CD4-positive, alpha-beta T cell (primary cell): ENCODE measurements around the gene EXOC8. TPM values are rescaled to one million over a fixed set of nuclear protein-coding genes. Genes with fewer than 3 reads are reported as not detected.
A peak's percentile ranks its signal among the peaks of the same experiment; 100 is the strongest.

Source experiments
- ATAC-seq: fragments of 200-7000 bp; cut with Tn5 transposase; one replicate; pipeline ENCODE4 v1.10.0; 2022; ENCODE audit warnings: mild to moderate bottlenecking; ENCODE audit not compliant: poor library complexity
- CTCF ChIA-PET: fragments of 350-600 bp; sonication (Branson Sonifier 250); formaldehyde crosslinking; loops from one replicate; lab custom pipeline; 2021; ENCODE audit warnings: antibody characterized with exemption, inconsistent platforms; lab: Charles Lee
- POLR2A ChIA-PET: fragments of 350-600 bp; sonication (Branson Sonifier 250); formaldehyde crosslinking; loops from one replicate; lab custom pipeline; 2021; ENCODE audit warnings: antibody characterized with exemption, inconsistent platforms; lab: Charles Lee
- DNase-seq, 14 experiments: peaks; one replicate each; pipeline ENCODE4 v3.0.0-alpha.2; 2013 to 2020; ENCODE audit warnings: mixed read lengths in 2 of 14
- H3K27ac ChIP-seq, 2 donors: one replicate each; pipeline versions ENCODE4 v1.5.1 to v1.7.0; 2013; ENCODE audit warnings: low read length in 2 of 2, low read depth in 1 of 2, mild to moderate bottlenecking in 1 of 2
- H3K27me3 ChIP-seq, 2 experiments: 1 replicate in 1 of 2; 2 replicates in 1 of 2; pipeline versions ENCODE4 v1.6.1 to v1.7.0; 2013; ENCODE audit warnings: low read length in 2 of 2, control low read depth in 1 of 2, mild to moderate bottlenecking in 1 of 2, moderate library complexity in 1 of 2; ENCODE audit not compliant: insufficient read depth in 2 of 2, control insufficient read depth in 1 of 2
- H3K36me3 ChIP-seq: one replicate; pipeline ENCODE4 v1.6.1; 2013; ENCODE audit warnings: low read length, control low read depth; ENCODE audit not compliant: insufficient read depth
- H3K4me1 ChIP-seq: one replicate; pipeline ENCODE4 v1.6.1; 2013; ENCODE audit warnings: low read length, control low read depth; ENCODE audit not compliant: insufficient read depth
- H3K4me3 ChIP-seq: one replicate; pipeline ENCODE4 v1.5.1; 2013; ENCODE audit warnings: mild to moderate bottlenecking, low read length, moderate library complexity
- H3K9me3 ChIP-seq, 2 experiments: 1 replicate in 1 of 2; 2 replicates in 1 of 2; pipeline versions ENCODE4 v1.6.1 to v1.7.0; 2013; ENCODE audit warnings: low read length in 2 of 2, mild to moderate bottlenecking in 2 of 2, control low read depth in 1 of 2, moderate library complexity in 1 of 2; ENCODE audit not compliant: control insufficient read depth in 1 of 2, insufficient read depth in 1 of 2
- H3K27ac Mint-ChIP-seq: one replicate; pipeline ENCODE4 v1.8.0; 2020; ENCODE audit warnings: mixed read lengths
- H3K27me3 Mint-ChIP-seq: one replicate; pipeline ENCODE4 v1.8.0; 2021; ENCODE audit warnings: mixed read lengths
- H3K36me3 Mint-ChIP-seq: one replicate; pipeline ENCODE4 v1.8.0; 2021; ENCODE audit warnings: low read depth, mixed read lengths
- H3K4me1 Mint-ChIP-seq: one replicate; pipeline ENCODE4 v1.8.0; 2021; ENCODE audit warnings: low read depth, mixed read lengths
- H3K4me3 Mint-ChIP-seq: one replicate; pipeline ENCODE4 v1.8.0; 2020; ENCODE audit warnings: mild to moderate bottlenecking, mixed read lengths
- H3K9me3 Mint-ChIP-seq: one replicate; pipeline ENCODE4 v1.8.0; 2020; ENCODE audit warnings: mixed read lengths
- CTCF ChIP-seq: fragments of 200-600 bp; IDR thresholded peaks from one replicate; pipeline ENCODE4 v1.8.0; 2022; ENCODE audit warnings: antibody characterized with exemption, mild to moderate bottlenecking
- intact Hi-C, 2 experiments: fragments of 100-400 bp; cut with DNase I in 1 of 2; cut with micrococcal nuclease in 1 of 2; formaldehyde crosslinking; loops; one replicate each; pipeline versions ENCODE4 v1.15.1 to v1.9.0; 2023 to 2025; cut with DNase I, micrococcal nuclease
- polyA plus RNA-seq, 2 donors: library from polyadenylated mRNA; unstranded; fragments of 120-200 nt; gene quantifications; one replicate each; pipeline ENCODE4 v1.2.1, GENCODE V29; 2013
- total RNA-seq, 174 experiments: library from RNA in 2 of 174; stranded (reverse) in 2 of 174; gene quantifications; one replicate each; pipeline ENCODE4 v1.2.3 and lab custom pipeline; 2021 to 2026

Gene EXOC8
- total RNA-seq (10 to 100 TPM; 28.0 to 31.9 TPM), total RNA-seq (lab: John Stamatoyannopoulos, UW) (39.1 to 138 (median 102) reads per million in 172 experiments)
- 13.9 TPM for polyA plus RNA-seq (2013, experiment 1 of 2)
- 16.1 TPM for polyA plus RNA-seq (2013, experiment 2 of 2)

- peaks cover 47% of the 10 kb centered on the region for H3K4me1 ChIP-seq
- H3K27me3 ChIP-seq = no peaks in the 10 kb centered on the region
- Mint-ChIP-seq H3K36me3 (peaks cover 88% of the 10 kb centered on the region), H3K27ac (peak within 1 kb of the TSS; percentile 100), H3K4me1 (peaks cover 76% of the 10 kb centered on the region), H3K4me3 (peak within 1 kb of the TSS; percentile 99), H3K27me3 (peaks cover 5% of the 10 kb centered on the region), H3K9me3 (peaks cover 5% of the 10 kb centered on the region)
- peak within 1 kb of the TSS; percentile 98 to 100 for H3K27ac ChIP-seq
- peak; percentile 33 for TF ChIP-seq CTCF
- intact Hi-C loops = loop anchor here (1.0 to 10.0 kb wide), 8 partner anchors 85 to 695 kb away; partner anchors contain the start of genes EGLN1 (in 2 of the 2), GNPAT (in 2 of the 2), TSNAX (in 2 of the 2) and ARV1 (in 1 of the 2)
- H3K36me3 ChIP-seq = peaks cover 12% of the 10 kb centered on the region
- peak; percentile 75 for ATAC-seq
- CTCF ChIA-PET = interaction anchor here (1.0 kb wide), 1 partner anchor 20 kb away, joined by 3 read pairs; no protein-coding TSS in a partner anchor
- H3K9me3 ChIP-seq = peaks cover 0 to 15% of the 10 kb centered on the region in 2 experiments
- POLR2A ChIA-PET = interaction anchor here (0.6 to 2.9 kb wide), 30 partner anchors 9 to 1829 kb away, joined by 3 to 56 read pairs (median 5); partner anchors contain the start of genes ARV1, COG2, DISC1 and EGLN1
- peak; percentile 95 to 99 (median 96) for DNase-seq
- H3K4me3 ChIP-seq = peak within 1 kb of the TSS; percentile 97
These were observed at the start of gene EXOC8 for GRCh38 chr1:231337472-231338269. EXOC8 (minus strand) TSS chr1:231337852; CDS start chr1:231337745, 107 bp downstream.

GRCh38 chr1:231386466-231386865 lies 48.8 kb upstream of the EXOC8 start:
- H3K36me3 ChIP-seq = no peaks in the 10 kb centered on the region
- no peaks in the 10 kb centered on the region for H3K9me3 ChIP-seq
- no peak overlapping the region for H3K4me3 ChIP-seq
- intact Hi-C loops = no loop called here
- H3K27ac Mint-ChIP-seq = no peak overlapping the region
- peaks cover 4% of the 10 kb centered on the region for H3K4me1 ChIP-seq
- no peaks in the 10 kb centered on the region for H3K27me3 ChIP-seq
- H3K27me3 Mint-ChIP-seq = no peaks in the 10 kb centered on the region
- no peaks in the 10 kb centered on the region for H3K36me3 Mint-ChIP-seq
- H3K9me3 Mint-ChIP-seq = no peaks in the 10 kb centered on the region
- no peak overlapping the region for H3K4me3 Mint-ChIP-seq
- H3K4me1 Mint-ChIP-seq = peaks cover 51% of the 10 kb centered on the region
- ChIA-PET CTCF (interaction anchor here (1.0 kb wide), 1 partner anchor 16 kb away, joined by 3 read pairs; no protein-coding TSS in a partner anchor), POLR2A (no interaction called here)
- TF ChIP-seq CTCF = no peak
- no peak overlapping the region for H3K27ac ChIP-seq
- ATAC-seq (no peak), DNase-seq (no peak)

- Histone ChIP-seq H3K27ac (no peak overlapping the region), H3K9me3 (no peaks in the 10 kb centered on the region), H3K36me3 (no peaks in the 10 kb centered on the region), H3K4me1 (peaks cover 4% of the 10 kb centered on the region), H3K27me3 (no peaks in the 10 kb centered on the region), H3K4me3 (no peak overlapping the region)
- Mint-ChIP-seq H3K36me3 (no peaks in the 10 kb centered on the region), H3K4me1 (peaks cover 47% of the 10 kb centered on the region), H3K4me3 (no peak overlapping the region), H3K9me3 (no peaks in the 10 kb centered on the region), H3K27ac (no peak overlapping the region), H3K27me3 (no peaks in the 10 kb centered on the region)
- intact Hi-C loops = no loop called here
- CTCF ChIA-PET = interaction anchor here (0.7 kb wide), 1 partner anchor 27 kb away, joined by 3 read pairs; no protein-coding TSS in a partner anchor
- POLR2A ChIA-PET = no interaction called here
- TF ChIP-seq CTCF = no peak
- no peak for DNase-seq
- no peak for ATAC-seq
These were observed 47.7 kb upstream of the EXOC8 start for GRCh38 chr1:231385416-231385748.
